Endothelial cell of umbilical vein (primary cell): ENCODE results near the gene SOX18. TPM values are rescaled to one million over a fixed set of nuclear protein-coding genes. Genes with fewer than 3 reads are reported as not detected.

ENCODE experiments used
- BruUV-seq: library from RNA; stranded (reverse); fragments of 400-500 nt; replicated peaks from 2 replicates; lab custom pipeline; 2021; lab: Mats Ljungman, UMichigan
- CTCF ChIA-PET: fragments of 300-600, 350-600 bp; sonication (Branson Sonifier 250); formaldehyde crosslinking; loops from one replicate; lab custom pipeline; 2021; ENCODE audit warnings: antibody characterized with exemption, inconsistent platforms; lab: Charles Lee
- POLR2A ChIA-PET: fragments of 300-600, 350-600 bp; sonication (Branson Sonifier 250); formaldehyde crosslinking; loops from one replicate; lab custom pipeline; 2021; ENCODE audit warnings: antibody characterized with exemption, inconsistent platforms; lab: Charles Lee
- DNase-seq: peaks from one replicate; pipeline ENCODE4 v3.0.0-alpha.2; 2011; ENCODE audit warnings: low read depth, low spot score
- FAIRE-seq: peaks from 2 replicates; lab custom pipeline; 2011; peaks lifted over from hg19 to GRCh38; lab: Jason Lieb, UNC
- H2AFZ ChIP-seq: 2 replicates; pipeline ENCODE4 v1.6.0; 2012; ENCODE audit warnings: low read depth, low read length, control low read depth, inconsistent platforms
- H3K27ac ChIP-seq: 2 replicates; pipeline ENCODE4 v1.5.1; 2011; ENCODE audit warnings: low read depth, mild to moderate bottlenecking, control low read depth, low read length, moderate library complexity; ENCODE audit not compliant: insufficient read depth
- H3K27me3 ChIP-seq, 2 experiments: 2 replicates each; pipeline versions ENCODE4 v1.6.0 to v1.6.1; 2011; ENCODE audit warnings: low read length in 2 of 2, mixed read lengths in 1 of 2; ENCODE audit not compliant: control insufficient read depth in 2 of 2, insufficient read depth in 2 of 2
- H3K36me3 ChIP-seq, 2 experiments: 2 replicates in 1 of 2; 3 replicates in 1 of 2; pipeline ENCODE4 v1.5.1; 2011; ENCODE audit warnings: low read length in 2 of 2, mild to moderate bottlenecking in 1 of 2, moderate library complexity in 1 of 2; ENCODE audit not compliant: control insufficient read depth in 2 of 2, insufficient read depth in 2 of 2; ENCODE audit errors: extremely low read depth in 1 of 2
- H3K4me1 ChIP-seq: 3 replicates; pipeline ENCODE4 v1.5.1; 2011; ENCODE audit warnings: mild to moderate bottlenecking, low read length; ENCODE audit not compliant: control insufficient read depth, insufficient read depth; ENCODE audit errors: extremely low read depth
- H3K4me2 ChIP-seq: 2 replicates; pipeline ENCODE4 v1.6.1; 2011; ENCODE audit warnings: low read length, control low read depth, mixed read lengths; ENCODE audit not compliant: insufficient read depth
- H3K4me3 ChIP-seq, 3 experiments: fragments of 200-600 bp in 1 of 3; sonication (generic), shearing (Covaris generic) in 1 of 3; replicated peaks in 1 of 3; 2 replicates each; pipeline ENCODE4 v1.5.1; 2011 to 2016; ENCODE audit warnings: control low read depth in 3 of 3, low read length in 3 of 3, mild to moderate bottlenecking in 2 of 3, inconsistent platforms in 1 of 3, low read depth in 1 of 3, moderate library complexity in 1 of 3; ENCODE audit not compliant: insufficient read depth in 1 of 3
- H3K79me2 ChIP-seq: 2 replicates; pipeline ENCODE4 v1.6.0; 2012; ENCODE audit warnings: low read length, inconsistent platforms; ENCODE audit not compliant: control insufficient read depth, insufficient read depth
- H3K9ac ChIP-seq: replicated peaks from 2 replicates; pipeline ENCODE3; 2011; ENCODE audit warnings: low read length, control low read depth; ENCODE audit not compliant: insufficient read depth; ENCODE audit errors: extremely low read depth
- H3K9me1 ChIP-seq: replicated peaks from 3 replicates; pipeline ENCODE4 v1.6.0; 2011; ENCODE audit warnings: mild to moderate bottlenecking, low read length; ENCODE audit not compliant: control insufficient read depth, insufficient read depth; ENCODE audit errors: extremely low read depth
- H3K9me3 ChIP-seq: replicated peaks from 2 replicates; pipeline ENCODE4 v1.5.1; 2012; ENCODE audit warnings: low read length, inconsistent platforms; ENCODE audit not compliant: control insufficient read depth, insufficient read depth
- H4K20me1 ChIP-seq: replicated peaks from 2 replicates; pipeline ENCODE3; 2011; ENCODE audit warnings: mild to moderate bottlenecking, low read length; ENCODE audit not compliant: control insufficient read depth, insufficient read depth; ENCODE audit errors: extremely low read depth
- CTCF ChIP-seq, 2 donors: IDR thresholded peaks; 1 replicate in 1 of 2; 2 replicates in 1 of 2; pipeline ENCODE4 v1.5.1; 2011; ENCODE audit warnings: low read length in 2 of 2, mild to moderate bottlenecking in 2 of 2, moderate library complexity in 2 of 2, control low read depth in 1 of 2, inconsistent platforms in 1 of 2, low read depth in 1 of 2; ENCODE audit not compliant: insufficient read depth in 1 of 2; ENCODE audit errors: extremely low read depth in 1 of 2
- FOS ChIP-seq: IDR thresholded peaks from 2 replicates; pipeline ENCODE4 v1.6.1; 2011; ENCODE audit warnings: mild to moderate bottlenecking, low read length, moderate library complexity, borderline replicate concordance; ENCODE audit not compliant: insufficient read depth
- GATA2 ChIP-seq: IDR thresholded peaks from 2 replicates; pipeline ENCODE4 v1.7.0; 2011; ENCODE audit warnings: low read depth, mild to moderate bottlenecking, moderate library complexity, mixed read lengths, low read length; ENCODE audit not compliant: insufficient read length, insufficient read depth
- JUN ChIP-seq: IDR thresholded peaks from 2 replicates; pipeline ENCODE4 v1.6.1; 2011; ENCODE audit warnings: borderline replicate concordance, low read depth; ENCODE audit not compliant: insufficient read length, insufficient read depth
- MAX ChIP-seq: IDR thresholded peaks from 2 replicates; pipeline ENCODE4 v1.6.1; 2011; ENCODE audit not compliant: insufficient read depth, insufficient read length
- MYC ChIP-seq: IDR thresholded peaks from one replicate; pipeline ENCODE4 v1.6.1; 2011; ENCODE audit warnings: mild to moderate bottlenecking, low read depth, low read length
- POLR2A ChIP-seq: IDR thresholded peaks from 2 replicates; pipeline ENCODE4 v1.6.1; 2012; ENCODE audit warnings: low read depth, mild to moderate bottlenecking, control low read depth, low read length
- POLR2AphosphoS5 ChIP-seq: IDR thresholded peaks from 2 replicates; pipeline ENCODE4 v1.6.1; 2012; ENCODE audit warnings: low read depth, mild to moderate bottlenecking, control low read depth, low read length, moderate library complexity; ENCODE audit not compliant: insufficient read depth
- dilution Hi-C: fragments of 300-500 bp; cut with MboI; formaldehyde crosslinking; loops from one replicate; pipeline ENCODE4 v1.15.0; 2019; ENCODE audit warnings: low sequenced_read_pairs; ENCODE audit not compliant: extremely low pct_ligation_motif_present
- intact Hi-C: fragments of 100-400 bp; cut with micrococcal nuclease; formaldehyde crosslinking; loops from one replicate; pipeline ENCODE4 v1.10.0; 2022
- polyA plus RNA-seq, 4 experiments: library from polyadenylated mRNA; depleted of rRNA in 3 of 4; stranded (reverse) in 3 of 4; unstranded in 1 of 4; fragments of >200 nt; gene quantifications; 2 replicates each; pipeline versions ENCODE4 v1.2.1 to v1.2.3, GENCODE V29; 2011 to 2012; ENCODE audit warnings: missing spikeins in 1 of 4
- total RNA-seq: library from RNA; stranded (reverse); gene quantifications from 2 replicates; pipeline ENCODE4 v1.2.3, GENCODE V29; 2021

Gene SOX18
- total and polyA plus RNA-seq, 2 donors (not counting 3 experiments of a cell fraction or from before 2014, with no cell fraction given) = 20.9 to 175 TPM

- Histone ChIP-seq H3K4me2 (peak overlapping the region; percentile 19), H3K27ac (no peak overlapping the region), H4K20me1 (no peaks in the 10 kb centered on the region), H3K4me3 (peak overlapping the region in 2 of 3 experiments; percentile 10 to 65), H3K9me3 (no peaks in the 10 kb centered on the region), H2AFZ (no peak overlapping the region), H3K4me1 (peaks cover 40% of the 10 kb centered on the region), H3K9ac (no peak overlapping the region), H3K79me2 (no peaks in the 10 kb centered on the region), H3K36me3 (peaks cover 0 to 4% of the 10 kb centered on the region in 2 experiments), H3K9me1 (no peaks in the 10 kb centered on the region), H3K27me3 (no peaks in the 10 kb centered on the region)
- DNase-seq = no peak
- no peak for FAIRE-seq
- ChIA-PET POLR2A (interaction anchor here (1.8 to 2.3 kb wide), 3 partner anchors 16 to 25 kb away, joined by 6 to 21 read pairs (median 6); partner anchors contain the start of gene TCEA2), CTCF (interaction anchor here (0.7 to 7.5 kb wide), 16 partner anchors 10 to 541 kb away, joined by 3 to 412 read pairs (median 9); partner anchors contain the start of genes LKAAEAR1, OPRL1, PRPF6 and PTK6)
- TF ChIP-seq MAX = no peak
- no peak for TF ChIP-seq JUN
- no peak for TF ChIP-seq FOS
- TF ChIP-seq POLR2AphosphoS5 = no peak
- dilution Hi-C loops (no loop called here), intact Hi-C loops (no loop called here)
- BruUV-seq = no TSS peak
Observed at GRCh38 chr20:64037498-64038213, 11.8 kb downstream of the SOX18 start.

- H2AFZ ChIP-seq = no peak overlapping the region
- no peak overlapping the region for H3K4me2 ChIP-seq
- no peak overlapping the region for H3K27ac ChIP-seq
- H3K36me3 ChIP-seq = peaks cover 0 to 10% of the 10 kb centered on the region in 2 experiments
- no peaks in the 10 kb centered on the region for H4K20me1 ChIP-seq
- H3K4me1 ChIP-seq = peaks cover 37% of the 10 kb centered on the region
- H3K79me2 ChIP-seq = no peaks in the 10 kb centered on the region
- no peaks in the 10 kb centered on the region for H3K9me3 ChIP-seq
- no peaks in the 10 kb centered on the region for H3K27me3 ChIP-seq
- H3K4me3 ChIP-seq = no peak overlapping the region
- ChIA-PET CTCF (interaction anchor here (0.8 to 7.5 kb wide), 2 partner anchors 18 to 57 kb away, joined by 4 to 412 read pairs; partner anchors contain the start of genes PRPF6, SOX18 and TCEA2), POLR2A (no interaction called here)
- DNase-seq = no peak
- no peak for FAIRE-seq
- TF ChIP-seq POLR2A (no peak), MAX (no peak), CTCF (IDR thresholded peaks at IDR 0.05; ENCODE audit: extremely low read depth in 1 of 2, insufficient read depth in 1 of 2, low read depth in 1 of 2, low read length in 2 of 2) (no peak), MYC (no peak), GATA2 (no peak), JUN (no peak), POLR2AphosphoS5 (no peak)
- no peaks in the 10 kb centered on the region for H3K9me1 ChIP-seq
- BruUV-seq = TSS peak; percentile 8
- intact Hi-C loops (no loop called here), dilution Hi-C loops (no loop called here)
- H3K9ac ChIP-seq = no peak overlapping the region
Observed at GRCh38 chr20:64037199-64037497, 12.3 kb downstream of the SOX18 start.
